ENCODE data around the gene DEF6. TPM values are rescaled to one million over a fixed set of nuclear protein-coding genes. Genes with fewer than 3 reads are reported as not detected.

Gene DEF6
- total and polyA plus RNA-seq, 2 of the 8 experiments (the other 6 are each of a cell fraction or from before 2014, with no cell fraction given), result 3.3 to 4.1 TPM

- TF ChIP-seq E2F6 (IDR thresholded peaks at IDR 0.05), result 0 out of 2 replicates have a peak, but pooled peaks have one; percentile 13
- TF ChIP-seq, protein P1, sequence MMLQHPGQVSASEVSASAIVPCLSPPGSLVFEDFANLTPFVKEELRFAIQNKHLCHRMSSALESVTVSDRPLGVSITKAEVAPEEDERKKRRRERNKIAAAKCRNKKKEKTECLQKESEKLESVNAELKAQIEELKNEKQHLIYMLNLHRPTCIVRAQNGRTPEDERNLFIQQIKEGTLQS (IDR thresholded peaks at IDR 0.05; ENCODE audit: insufficient read depth, low read depth, low read length), result peak; percentile 99
- peak; percentile 96 for TF ChIP-seq CREB1 (IDR thresholded peaks at IDR 0.05)
- no peak for TF ChIP-seq RFX5 (IDR thresholded peaks at IDR 0.05; ENCODE audit: borderline replicate concordance, low read depth, low read length)
- peak; percentile 84 for TF ChIP-seq SRF (IDR thresholded peaks at IDR 0.05; ENCODE audit: low read depth, low read length)
- no peak for TF ChIP-seq RNF2 (IDR thresholded peaks at IDR 0.05; ENCODE audit: borderline replicate concordance, low read depth, low read length, missing control alignments, poor library complexity, severe bottlenecking)
- no peak for TF ChIP-seq GABPA (IDR thresholded peaks at IDR 0.05; ENCODE audit: borderline replicate concordance, insufficient read depth, low read length)
- no peak for TF ChIP-seq USF2 (IDR thresholded peaks at IDR 0.05; ENCODE audit: low read length)
- no peak; the same call in 1 of the 2 replicates for TF ChIP-seq SP4 (IDR thresholded peaks at IDR 0.05; ENCODE audit: low read length)
- TF ChIP-seq KDM1A (IDR thresholded peaks at IDR 0.05; ENCODE audit: borderline replicate concordance, low read length), result peak; percentile 98
- TF ChIP-seq CTBP2 (IDR thresholded peaks at IDR 0.05; ENCODE audit: borderline replicate concordance, insufficient read depth, insufficient read length, low read length), result peak; percentile 71
- TF ChIP-seq SAP30 (IDR thresholded peaks at IDR 0.05; ENCODE audit: insufficient read depth, insufficient replicate concordance, low read length), result no peak
- TF ChIP-seq FOSL1 (IDR thresholded peaks at IDR 0.05; ENCODE audit: insufficient read depth, low read depth, low read length), result no peak
- TF ChIP-seq HDAC6 (IDR thresholded peaks at IDR 0.05; ENCODE audit: low read depth, low read length), result no peak
- TF ChIP-seq RXRA (IDR thresholded peaks at IDR 0.05; ENCODE audit: insufficient read depth, low read depth, low read length), result peak; percentile 57; the same call in 1 of the 2 replicates
- TF ChIP-seq EGR1 (IDR thresholded peaks at IDR 0.05; ENCODE audit: borderline replicate concordance, low read depth, low read length), result peak; percentile 61; the same call in 1 of the 2 replicates
- peak in 1 of 2 experiments; percentile 98; a peak in 3 of 4 replicates for TF ChIP-seq HDAC2 (IDR thresholded peaks at IDR 0.05; ENCODE audit: borderline replicate concordance in 1 of 2, low read depth in 2 of 2, low read length in 2 of 2)
- peak; percentile 85 for TF ChIP-seq JUND (IDR thresholded peaks at IDR 0.05; ENCODE audit: low read length)
- peak; percentile 40 for TF ChIP-seq MAX (IDR thresholded peaks at IDR 0.05)
Observed at GRCh38 chr6:35259194-35259947, 38.2 kb upstream of the DEF6 start, which contains the start of gene ZNF76 (continued).
